Midbrain (tissue), 1 donor: ENCODE data around the gene SLAMF7.

ENCODE experiments used
- DNase-seq: peaks from one replicate; lab custom pipeline; 2025; lab: John Stamatoyannopoulos, UW

The SLAMF7 gene

GRCh38 chr1:160800645-160801408 lies 61.8 kb downstream of the SLAMF7 start:
- no peak for DNase-seq

DNA sequence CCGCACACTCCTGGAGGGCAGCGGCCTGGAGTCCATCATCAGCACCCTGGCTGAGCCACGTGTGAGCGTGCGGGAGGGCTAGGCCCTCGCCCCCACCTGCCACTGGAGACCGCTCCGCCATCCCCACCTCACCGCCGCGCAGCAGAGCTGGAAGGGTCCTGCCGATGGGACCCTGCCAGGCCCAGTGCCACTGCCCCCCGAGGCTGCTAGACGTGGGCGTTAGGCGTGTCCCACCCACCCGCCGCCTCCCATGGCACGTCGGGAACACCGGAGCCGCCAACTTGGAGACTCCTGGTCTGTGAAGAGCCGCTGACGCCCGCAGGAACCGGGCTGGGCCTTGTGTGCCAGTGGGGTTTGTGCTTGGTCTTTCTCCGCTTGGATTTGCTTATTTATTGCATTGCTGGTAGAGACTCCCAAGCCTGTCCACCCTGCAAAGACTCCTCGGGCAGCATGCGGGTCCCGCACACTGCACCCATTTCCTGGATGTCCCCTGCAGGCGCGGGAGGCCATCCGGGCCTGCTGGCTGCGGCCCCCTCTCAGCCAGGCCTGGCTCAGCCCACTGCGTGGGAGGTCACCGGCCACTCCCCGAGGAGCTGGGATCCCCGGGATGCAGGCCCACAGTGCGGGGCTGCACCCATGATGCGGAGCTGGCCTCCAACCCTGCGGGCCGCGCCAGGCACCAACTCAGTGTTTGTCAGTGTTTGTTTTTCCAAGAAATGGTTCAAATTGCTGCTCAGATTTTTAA lies 63.0 kb downstream of the SLAMF7 start:
- DNase-seq: no peak
